T-helper 1 cell (primary cell): ENCODE data around the gene RAB31.

Source experiments
- DNase-seq, 5 donors: peaks; one replicate each; pipeline ENCODE4 v3.0.0-alpha.2; 2012 to 2020

RAB31 gene

GRCh38 chr18:9714266-9715087, 6.4 kb downstream of the RAB31 start:
- DNase-seq = no peak

- no peak for DNase-seq
Measured at GRCh38 chr18:9715088-9715343, 6.9 kb downstream of the RAB31 start.

GRCh38 chr18:9715978-9716774, 8.1 kb downstream of the RAB31 start:
- no peak for DNase-seq

- no peak for DNase-seq
Measured at GRCh38 chr18:9716780-9717563, 8.9 kb downstream of the RAB31 start.

GRCh38 chr18:9719421-9719981, 11.4 kb downstream of the RAB31 start:
- no peak for DNase-seq

- DNase-seq = no peak
Measured at GRCh38 chr18:9720327-9720726, 12.2 kb downstream of the RAB31 start.

GRCh38 chr18:9721893-9722550, 13.9 kb downstream of the RAB31 start:
- no peak for DNase-seq

GRCh38 chr18:9722691-9723090, 14.6 kb downstream of the RAB31 start:
- no peak for DNase-seq

GRCh38 chr18:9724797-9725585, 16.9 kb downstream of the RAB31 start:
- no peak for DNase-seq

GRCh38 chr18:9726175-9726574, 18.1 kb downstream of the RAB31 start:
- no peak for DNase-seq

GRCh38 chr18:9726936-9727335, 18.8 kb downstream of the RAB31 start:
- no peak for DNase-seq

GRCh38 chr18:9730786-9731185, 22.7 kb downstream of the RAB31 start:
- no peak for DNase-seq

GRCh38 chr18:9731380-9731779, 23.3 kb downstream of the RAB31 start:
- DNase-seq = no peak

GRCh38 chr18:9732031-9732430, 23.9 kb downstream of the RAB31 start:
- no peak for DNase-seq

- DNase-seq = no peak
Measured at GRCh38 chr18:9734189-9734588, 26.1 kb downstream of the RAB31 start.

- peak in 1 of 5 donors; percentile 12 for DNase-seq
Measured at GRCh38 chr18:9735238-9735637, 27.1 kb downstream of the RAB31 start.

GRCh38 chr18:9735879-9736278, 27.8 kb downstream of the RAB31 start:
- no peak for DNase-seq

- DNase-seq = no peak
Measured at GRCh38 chr18:9736286-9736835, 28.3 kb downstream of the RAB31 start.

- no peak for DNase-seq
Measured at GRCh38 chr18:9737006-9737405, 28.9 kb downstream of the RAB31 start.

GRCh38 chr18:9737472-9738121, 29.5 kb downstream of the RAB31 start:
- DNase-seq = no peak
